Activated CD4-positive, CD25-positive, alpha-beta regulatory T cell treated with anti-CD3 and anti-CD28 coated beads, Interleukin-2, amount 50 U/mL, for 16 hours (primary cell): Measurements from ENCODE around the gene GPS2.

Experiments used
- DNase-seq: peaks from one replicate; pipeline ENCODE4 v3.0.0-alpha.2; 2020; ENCODE audit warnings: low read depth, low spot score

The GPS2 gene

GRCh38 chr17:7293159-7293558 lies 22.0 kb downstream of the GPS2 start:
- DNase-seq: no peak

DNA sequence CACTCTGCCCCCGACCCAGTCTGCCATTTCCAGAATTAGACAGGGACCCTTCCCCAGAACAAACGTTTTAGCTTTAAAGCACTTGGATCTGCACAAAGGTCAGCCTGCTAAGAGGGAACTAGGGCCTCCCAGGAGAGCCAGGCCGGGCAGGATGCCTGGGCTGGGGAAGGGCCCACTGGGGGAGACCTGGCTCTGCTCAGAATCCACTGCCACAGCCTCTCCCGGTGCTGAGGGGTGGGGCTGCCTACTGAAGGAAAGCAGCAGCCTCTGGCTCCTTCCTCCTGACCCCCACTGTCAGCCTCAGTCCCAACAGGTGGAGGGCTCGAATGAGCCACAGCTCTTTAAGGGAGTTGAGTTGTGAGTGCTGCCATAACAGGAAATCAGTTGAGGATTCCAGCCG lies 22.4 kb downstream of the GPS2 start:
- no peak for DNase-seq

DNA sequence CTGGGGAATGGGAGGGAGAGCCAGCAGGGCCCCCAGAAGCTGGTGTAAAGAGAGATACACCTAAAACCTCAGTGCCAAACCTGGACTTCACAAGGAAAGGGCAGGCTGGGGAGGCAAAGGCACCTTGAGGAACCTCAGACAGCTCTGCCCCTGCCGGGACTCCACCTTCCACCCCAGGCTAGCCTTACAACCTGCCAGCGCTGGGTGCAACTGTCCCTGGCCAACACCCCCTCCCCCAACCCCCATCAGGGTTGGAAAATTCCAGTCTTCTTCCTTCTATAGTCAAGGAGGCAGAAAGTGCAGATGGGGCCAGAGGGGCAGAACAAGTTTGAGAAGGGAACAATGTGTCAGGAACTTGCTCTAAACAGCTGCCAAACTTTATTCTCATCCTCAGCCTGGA lies 23.0 kb downstream of the GPS2 start:
- DNase-seq: no peak

- DNase-seq: no peak
These were observed 24.5 kb downstream of the GPS2 start for GRCh38 chr17:7290685-7291084.

GRCh38 chr17:7290166-7290565 lies 25.0 kb downstream of the GPS2 start:
- no peak for DNase-seq

- DNase-seq: no peak
These were observed 25.7 kb downstream of the GPS2 start for GRCh38 chr17:7289256-7290032.

DNA sequence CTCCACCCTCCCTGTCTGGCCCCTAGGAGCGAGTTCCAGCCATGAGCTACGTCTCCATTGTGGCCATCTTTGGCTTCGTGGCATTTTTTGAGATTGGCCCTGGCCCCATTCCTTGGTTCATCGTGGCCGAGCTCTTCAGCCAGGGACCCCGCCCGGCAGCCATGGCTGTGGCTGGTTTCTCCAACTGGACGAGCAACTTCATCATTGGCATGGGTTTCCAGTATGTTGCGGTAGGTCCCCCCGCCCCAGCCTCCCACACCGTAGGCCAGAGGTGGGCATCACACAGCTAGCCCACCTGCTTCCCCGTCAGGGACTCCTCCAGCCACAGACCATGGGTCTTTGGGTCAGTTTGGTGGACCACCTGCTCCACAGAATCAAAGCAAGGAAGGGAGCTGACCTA lies 29.5 kb downstream of the GPS2 start:
- no peak for DNase-seq

DNA sequence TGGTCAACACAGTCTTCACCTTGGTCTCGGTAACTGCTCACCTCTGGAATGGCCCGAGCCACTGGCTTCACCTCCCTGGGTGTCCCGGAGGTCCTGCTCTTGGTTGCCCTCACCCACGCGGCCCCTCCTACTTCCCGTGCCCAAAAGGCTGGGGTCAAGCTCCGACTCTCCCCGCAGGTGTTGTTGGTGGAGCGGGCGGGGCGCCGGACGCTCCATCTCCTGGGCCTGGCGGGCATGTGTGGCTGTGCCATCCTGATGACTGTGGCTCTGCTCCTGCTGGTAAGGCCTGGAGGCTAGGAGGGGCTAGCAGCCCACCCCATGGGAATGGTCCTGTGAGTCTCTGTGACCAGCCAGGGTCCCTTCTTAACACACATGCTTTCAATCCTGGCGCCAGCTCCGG lies 30.2 kb downstream of the GPS2 start:
- no peak for DNase-seq

DNA sequence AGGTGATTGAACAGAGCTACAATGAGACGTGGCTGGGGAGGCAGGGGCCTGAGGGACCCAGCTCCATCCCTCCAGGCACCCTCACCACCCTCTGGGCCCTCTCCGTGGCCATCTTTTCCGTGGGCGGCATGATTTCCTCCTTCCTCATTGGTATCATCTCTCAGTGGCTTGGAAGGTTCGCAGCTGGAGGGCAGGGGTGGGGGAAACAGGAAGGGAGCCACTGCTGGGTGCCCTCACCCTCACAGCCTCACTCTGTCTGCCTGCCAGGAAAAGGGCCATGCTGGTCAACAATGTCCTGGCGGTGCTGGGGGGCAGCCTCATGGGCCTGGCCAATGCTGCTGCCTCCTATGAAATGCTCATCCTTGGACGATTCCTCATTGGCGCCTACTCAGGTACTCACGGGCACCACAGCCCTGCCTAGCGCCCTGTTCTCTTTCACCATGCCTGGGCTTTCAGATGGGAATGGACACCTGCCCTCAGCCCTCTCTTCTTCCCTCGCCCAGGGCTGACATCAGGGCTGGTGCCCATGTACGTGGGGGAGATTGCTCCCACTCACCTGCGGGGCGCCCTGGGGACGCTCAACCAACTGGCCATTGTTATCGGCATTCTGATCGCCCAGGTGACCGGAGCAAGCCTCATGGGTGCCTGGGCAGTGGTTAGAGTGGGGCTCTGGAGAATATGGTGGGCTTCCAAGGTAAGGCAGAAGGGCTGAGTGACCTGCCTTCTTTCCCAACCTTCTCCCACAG lies 31.5 kb downstream of the GPS2 start:
- DNase-seq: no peak

DNA sequence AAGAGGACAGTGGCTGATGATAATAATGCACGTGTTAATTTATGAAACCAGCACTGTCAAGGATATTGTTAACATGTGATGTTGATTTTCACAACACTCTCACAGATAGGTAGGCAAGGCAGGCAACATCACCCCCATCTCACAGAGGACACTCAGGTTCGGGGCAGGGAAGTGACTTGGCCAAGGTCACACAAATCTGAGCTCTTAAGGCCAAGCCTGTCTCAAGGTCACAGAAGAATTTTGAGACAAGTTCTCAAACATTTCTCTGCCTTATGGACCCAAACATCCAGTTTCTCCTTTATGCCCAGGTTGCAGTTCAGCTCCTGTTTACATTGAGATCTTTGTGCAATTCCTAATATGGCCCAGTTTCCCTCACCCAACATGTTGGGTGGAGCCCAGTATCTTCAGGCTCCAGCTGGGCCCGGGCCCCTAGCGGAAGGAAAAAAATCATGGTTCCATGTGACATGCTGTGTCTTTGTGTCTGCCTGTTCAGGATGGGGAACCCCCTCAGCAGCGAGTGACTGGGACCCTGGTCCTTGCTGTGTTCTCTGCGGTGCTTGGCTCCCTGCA lies 32.3 kb downstream of the GPS2 start:
- DNase-seq: no peak

DNA sequence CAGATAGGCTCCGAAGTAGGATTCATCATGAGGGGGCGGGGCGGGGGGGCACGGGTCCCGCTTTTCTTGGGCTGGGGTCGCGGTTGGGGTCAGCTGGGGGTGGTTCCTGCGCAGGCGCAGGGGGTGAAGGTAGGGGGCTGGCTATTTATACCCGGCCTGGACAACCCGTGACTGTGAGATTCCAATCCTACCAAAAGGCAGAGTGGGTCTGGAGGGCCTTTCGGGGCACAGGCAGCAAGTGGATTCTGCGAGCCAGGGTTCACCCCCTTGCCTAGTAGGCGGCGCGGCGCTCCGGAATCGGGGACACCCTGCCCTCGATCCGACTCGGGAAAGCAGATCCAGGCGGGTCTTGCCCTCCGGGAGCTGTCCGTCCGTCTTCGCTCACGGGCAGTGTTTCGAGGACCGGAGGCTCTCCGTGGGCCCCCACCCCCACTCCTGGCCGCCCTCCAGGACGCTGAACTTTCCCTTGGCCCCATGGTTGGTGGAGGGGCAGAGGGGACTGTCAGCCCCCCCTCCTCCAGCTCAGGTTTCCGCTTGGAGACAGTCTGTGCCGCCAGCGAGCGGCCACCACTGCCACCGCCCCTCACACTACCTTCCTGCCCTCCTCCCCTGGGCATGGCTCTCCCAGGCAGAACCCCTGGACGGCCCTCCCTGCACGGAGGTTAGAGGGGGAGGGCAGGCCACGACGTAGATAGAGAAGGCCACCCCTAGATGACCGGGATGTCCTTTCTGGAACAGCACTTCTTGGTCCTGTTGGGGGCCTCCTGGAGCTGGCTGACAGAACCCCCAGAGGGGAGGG lies 33.0 kb downstream of the GPS2 start:
- DNase-seq: no peak

DNA sequence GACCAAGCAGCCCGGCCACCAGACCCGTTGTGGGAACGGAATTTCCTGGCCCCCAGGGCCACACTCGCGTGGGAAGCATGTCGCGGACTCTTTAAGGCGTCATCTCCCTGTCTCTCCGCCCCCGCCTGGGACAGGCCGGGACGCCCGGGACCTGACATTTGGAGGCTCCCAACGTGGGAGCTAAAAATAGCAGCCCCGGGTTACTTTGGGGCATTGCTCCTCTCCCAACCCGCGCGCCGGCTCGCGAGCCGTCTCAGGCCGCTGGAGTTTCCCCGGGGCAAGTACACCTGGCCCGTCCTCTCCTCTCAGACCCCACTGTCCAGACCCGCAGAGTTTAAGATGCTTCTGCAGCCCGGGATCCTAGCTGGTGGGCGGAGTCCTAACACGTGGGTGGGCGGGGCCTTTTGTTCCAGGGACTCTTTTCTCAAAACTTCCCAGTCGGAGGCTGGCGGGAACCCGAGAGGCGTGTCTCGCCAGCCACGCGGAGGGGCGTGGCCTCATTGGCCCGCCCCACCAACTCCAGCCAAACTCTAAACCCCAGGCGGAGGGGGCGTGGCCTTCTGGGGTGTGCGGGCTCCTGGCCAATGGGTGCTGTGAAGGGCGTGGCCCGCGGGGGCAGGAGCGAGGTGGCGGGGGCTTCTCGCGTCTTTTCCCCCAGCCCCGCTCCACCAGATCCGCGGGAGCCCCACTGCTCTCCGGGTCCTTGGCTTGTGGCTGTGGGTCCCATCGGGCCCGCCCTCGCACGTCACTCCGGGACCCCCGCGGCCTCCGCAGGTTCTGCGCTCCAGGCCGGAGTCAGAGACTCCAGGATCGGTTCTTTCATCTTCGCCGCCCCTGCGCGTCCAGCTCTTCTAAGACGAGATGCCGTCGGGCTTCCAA lies 33.8 kb downstream of the GPS2 start, which contains the start of gene SLC2A4:
Gene SLC2A4, plus strand, starts transcription at position 645 of the 879 bp plus-strand sequence. Its CDS starts 217 bp downstream, at position 862.
- DNase-seq: peak; percentile 46

- peak; percentile 71 for DNase-seq
These were observed 34.6 kb downstream of the GPS2 start for GRCh38 chr17:7280519-7281073.

- no peak for DNase-seq
These were observed 35.7 kb downstream of the GPS2 start for GRCh38 chr17:7279448-7279847.

GRCh38 chr17:7266784-7267183 lies 48.4 kb downstream of the GPS2 start:
- no peak for DNase-seq

DNA sequence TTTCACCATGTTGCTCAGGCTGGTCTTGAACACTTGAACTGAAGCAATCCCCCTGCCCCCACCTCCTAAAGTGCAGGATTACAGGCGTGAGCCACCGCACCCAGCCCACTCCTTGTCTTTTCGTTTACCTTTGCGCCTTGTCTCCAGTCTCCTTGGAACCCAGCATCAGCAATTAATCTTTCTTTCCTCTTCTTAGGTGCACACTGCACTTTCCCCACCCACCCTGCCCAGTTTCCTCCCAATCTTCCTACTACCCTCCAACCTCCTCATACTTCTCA lies 51.4 kb downstream of the GPS2 start:
- no peak for DNase-seq

GRCh38 chr17:7262935-7263800 lies 52.0 kb downstream of the GPS2 start:
- DNase-seq: no peak
